NCI-H2196 treated with DMSO at 0.1 percent for 48 hours (cell line): Measurements from ENCODE around the gene SAMD9.
"Not testable (repeated sequence)": the region's sequence is repeated elsewhere in the genome, so short reads cannot be mapped to it uniquely, and the experiment has no call there.

Experiments
- DNase-seq: peaks from one replicate; lab custom pipeline; 2025; ENCODE audit not compliant: unreplicated experiment; lab: John Stamatoyannopoulos, UW

The SAMD9 gene

GRCh38 chr7:93117852-93118530 lies at the start of gene SAMD9:
Gene SAMD9, minus strand, starts transcription at chr7:93117979. Its CDS starts 11,882 bp downstream, at chr7:93106097.
- DNase-seq, result peak; percentile 69

DNA sequence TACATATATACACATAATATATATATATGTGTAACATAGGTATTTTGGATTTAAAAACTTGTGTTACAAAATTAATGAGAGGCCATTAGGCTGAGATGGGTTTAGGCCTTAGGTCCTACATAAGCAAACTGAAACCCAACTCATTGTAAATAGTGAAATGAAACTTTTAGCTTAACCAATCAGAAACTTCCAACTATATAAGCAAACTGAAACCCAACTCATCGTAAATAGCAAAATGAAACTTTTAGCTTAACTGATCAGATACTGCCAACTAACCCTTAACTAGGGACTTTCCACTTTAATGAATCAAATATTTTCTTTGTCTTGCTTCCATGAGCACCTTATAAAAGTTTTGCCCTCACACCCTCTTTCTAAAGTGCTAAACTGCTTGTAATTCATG lies 47.7 kb upstream of the SAMD9 start:
- no peak for DNase-seq

GRCh38 chr7:93164766-93165165 lies 47.0 kb upstream of the SAMD9 start:
- no peak for DNase-seq

DNA sequence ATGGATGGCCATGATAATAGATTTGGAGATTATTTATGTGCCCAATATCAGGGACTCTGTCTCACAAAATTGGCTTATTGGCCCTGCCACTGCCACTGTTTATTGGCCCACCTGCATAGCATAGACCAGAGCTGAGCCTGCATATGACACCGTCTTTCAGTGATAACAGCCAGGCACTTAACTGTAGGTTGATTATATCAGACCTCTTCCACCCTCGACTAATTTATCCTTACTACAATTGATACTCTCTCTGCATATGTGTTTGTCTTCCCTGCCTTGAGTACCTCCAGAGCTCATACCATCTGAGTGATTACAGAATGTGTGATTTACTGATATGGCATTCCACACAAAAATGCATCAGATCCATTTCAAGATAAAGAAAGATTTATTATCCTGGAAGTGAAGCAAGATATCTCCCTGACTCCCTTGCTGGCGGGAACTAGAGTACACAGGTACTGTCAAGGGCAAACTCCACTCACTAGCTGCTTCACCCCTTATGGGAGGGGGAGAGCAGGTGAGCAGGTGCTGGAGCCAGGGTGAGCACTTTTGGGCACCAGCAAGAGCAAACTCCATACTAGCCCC lies 43.5 kb upstream of the SAMD9 start:
- no peak for DNase-seq

GRCh38 chr7:93160410-93160809 lies 42.6 kb upstream of the SAMD9 start:
- DNase-seq, result no peak

DNA sequence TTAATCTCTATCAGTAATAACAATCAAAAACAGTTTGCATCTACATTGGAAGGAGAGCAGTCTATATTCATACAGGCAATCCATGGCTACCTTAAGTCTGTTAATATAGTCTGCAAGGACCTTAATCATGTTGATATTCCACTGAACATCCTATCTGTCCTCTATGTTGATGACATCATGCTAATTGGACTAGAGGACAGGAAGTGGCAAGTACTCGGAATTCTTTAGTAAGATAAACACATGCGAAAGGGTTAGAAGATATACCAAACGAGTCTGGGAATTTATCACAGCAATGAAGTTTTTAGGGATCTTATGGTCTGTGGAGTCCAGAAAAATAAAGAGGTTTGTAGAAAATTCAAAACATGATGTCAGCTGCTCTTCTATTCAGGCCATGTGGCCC lies 41.7 kb upstream of the SAMD9 start:
- DNase-seq, result no peak

DNA sequence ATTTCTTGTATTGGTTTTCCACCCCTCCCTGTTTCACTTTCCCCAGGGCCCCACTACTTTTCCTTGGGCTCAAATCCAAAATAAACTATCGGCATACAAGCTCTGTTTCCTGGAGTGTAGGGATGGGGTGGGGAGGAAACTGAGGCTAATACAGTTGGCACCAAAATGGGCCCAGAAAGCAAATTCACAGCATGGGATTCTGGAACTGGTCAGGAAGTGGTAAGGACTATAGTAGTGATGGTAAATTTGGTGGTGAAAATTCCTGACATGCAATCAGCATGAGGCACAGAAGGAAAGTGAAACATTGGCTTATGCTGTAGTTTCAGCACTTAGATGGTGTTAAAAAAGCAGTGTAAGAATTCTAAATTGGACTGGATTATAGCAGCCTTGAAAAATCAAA lies 39.1 kb upstream of the SAMD9 start:
- DNase-seq, result no peak

GRCh38 chr7:93150200-93150835 lies 32.5 kb upstream of the SAMD9 start:
- DNase-seq, result no peak

DNA sequence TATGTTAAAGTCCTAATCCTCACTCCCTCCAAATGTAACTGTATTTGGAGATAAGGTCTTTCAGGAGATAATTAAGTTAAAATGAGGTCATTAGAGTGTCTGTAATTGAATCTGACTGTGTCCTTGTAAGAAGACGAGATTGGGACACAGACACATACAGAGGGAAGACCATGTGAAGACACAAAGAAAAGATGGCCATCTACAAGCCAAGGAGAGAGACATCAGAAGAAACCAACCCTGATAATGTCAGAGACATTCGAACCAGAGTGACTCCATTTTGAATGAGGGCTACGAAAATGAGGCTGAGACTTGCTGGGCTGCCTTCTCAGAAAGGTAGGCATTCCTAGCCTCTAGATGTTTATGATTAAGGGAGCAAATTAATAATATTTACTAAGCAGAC lies 30.9 kb upstream of the SAMD9 start:
- DNase-seq, result no peak

- DNase-seq, result no peak
Measured at GRCh38 chr7:93148144-93148543, 30.4 kb upstream of the SAMD9 start, which contains the start of gene SAMD9L. Gene SAMD9L, minus strand, starts transcription at chr7:93148385. Its CDS starts 12,414 bp downstream, at chr7:93135971.

DNA sequence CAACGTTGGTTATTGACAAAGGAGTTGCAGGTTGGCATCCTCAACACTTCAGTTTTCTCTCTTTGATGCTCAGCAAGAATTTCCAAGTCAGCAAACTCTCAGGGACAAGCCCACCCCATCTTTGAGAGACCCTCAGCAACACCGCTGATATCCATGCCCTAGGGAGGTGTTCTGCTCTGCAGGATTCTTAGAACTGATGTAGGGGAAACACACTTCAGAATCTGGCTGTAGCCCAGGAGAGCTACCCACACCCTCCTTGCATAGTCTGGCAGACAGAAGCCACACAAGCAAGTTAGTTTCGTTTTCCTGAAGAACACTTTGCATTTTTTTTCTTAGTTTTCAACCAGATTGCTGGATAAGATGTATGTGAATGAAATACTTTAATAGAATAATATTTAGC lies 29.6 kb upstream of the SAMD9 start:
- no peak for DNase-seq

DNA sequence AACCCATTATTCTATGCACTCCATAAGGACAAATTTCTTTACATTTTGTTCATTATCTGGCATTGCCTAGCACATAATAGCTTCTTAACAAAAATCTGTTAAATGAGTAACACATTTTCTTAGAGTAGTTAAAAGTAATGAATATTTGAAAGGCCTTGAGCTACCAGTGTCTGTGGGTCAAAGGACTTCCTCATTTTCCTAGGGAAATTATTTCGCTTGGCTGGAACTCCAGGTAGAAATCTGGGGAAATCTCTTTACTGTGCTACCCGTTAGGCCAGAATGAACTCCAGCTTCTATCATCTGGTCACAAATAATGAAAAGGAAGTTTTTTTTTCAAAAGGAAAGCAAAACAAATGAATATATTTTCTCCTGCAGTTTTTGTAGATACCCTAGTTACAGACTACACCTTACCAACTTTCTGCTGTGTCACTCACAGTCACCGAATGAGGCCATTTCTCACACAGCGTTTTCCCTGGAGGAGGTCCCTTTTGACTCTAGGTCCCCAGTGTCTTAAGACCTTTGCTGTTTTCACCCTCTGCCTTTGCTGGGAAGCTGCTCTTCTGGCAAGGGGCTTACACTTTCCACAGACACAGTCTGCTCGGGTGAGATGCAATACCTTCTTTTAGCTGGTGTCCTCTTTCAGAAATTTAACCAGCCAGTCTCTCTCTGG lies 28.8 kb upstream of the SAMD9 start:
- no peak for DNase-seq

DNA sequence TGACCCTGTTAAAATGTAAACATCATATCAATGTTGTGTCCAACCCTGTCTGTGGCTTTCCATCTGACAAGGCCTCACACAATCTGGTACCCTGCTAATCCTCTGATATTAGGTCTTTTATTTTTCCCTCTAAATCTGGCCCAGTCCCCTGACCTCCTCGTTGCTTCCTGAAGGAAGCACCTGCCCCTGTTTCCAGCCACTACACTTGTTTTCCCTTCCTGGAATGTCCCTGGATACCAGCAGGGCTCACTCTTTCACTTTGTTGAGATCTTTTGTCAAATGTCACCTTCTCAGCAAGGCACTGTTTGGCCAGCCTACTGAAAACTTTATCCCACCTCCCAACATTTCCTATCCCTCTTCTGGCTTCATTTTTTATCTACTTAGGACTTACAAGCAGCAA lies 28.3 kb upstream of the SAMD9 start:
- no peak for DNase-seq

DNA sequence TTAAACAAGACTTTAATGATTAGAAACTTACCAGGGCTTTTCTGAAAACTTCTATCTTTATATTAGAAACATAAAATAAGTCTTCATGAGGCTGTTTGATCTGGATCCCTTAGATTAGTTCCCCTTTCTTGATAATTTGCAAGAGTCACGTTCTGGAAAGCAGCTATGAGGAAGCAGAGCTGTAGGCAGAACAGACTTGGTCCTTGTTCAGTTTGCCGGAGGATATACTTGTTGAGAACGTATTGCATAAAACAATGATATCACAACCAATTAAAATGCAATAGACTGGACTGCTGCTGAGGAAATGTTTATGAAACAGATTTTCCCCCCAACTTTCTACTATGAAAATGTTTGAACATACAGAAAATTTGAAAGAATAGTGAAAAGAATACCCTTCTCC lies 27.6 kb upstream of the SAMD9 start:
- no peak for DNase-seq

GRCh38 chr7:93142127-93142526 lies 24.3 kb upstream of the SAMD9 start:
- DNase-seq, result no peak

DNA sequence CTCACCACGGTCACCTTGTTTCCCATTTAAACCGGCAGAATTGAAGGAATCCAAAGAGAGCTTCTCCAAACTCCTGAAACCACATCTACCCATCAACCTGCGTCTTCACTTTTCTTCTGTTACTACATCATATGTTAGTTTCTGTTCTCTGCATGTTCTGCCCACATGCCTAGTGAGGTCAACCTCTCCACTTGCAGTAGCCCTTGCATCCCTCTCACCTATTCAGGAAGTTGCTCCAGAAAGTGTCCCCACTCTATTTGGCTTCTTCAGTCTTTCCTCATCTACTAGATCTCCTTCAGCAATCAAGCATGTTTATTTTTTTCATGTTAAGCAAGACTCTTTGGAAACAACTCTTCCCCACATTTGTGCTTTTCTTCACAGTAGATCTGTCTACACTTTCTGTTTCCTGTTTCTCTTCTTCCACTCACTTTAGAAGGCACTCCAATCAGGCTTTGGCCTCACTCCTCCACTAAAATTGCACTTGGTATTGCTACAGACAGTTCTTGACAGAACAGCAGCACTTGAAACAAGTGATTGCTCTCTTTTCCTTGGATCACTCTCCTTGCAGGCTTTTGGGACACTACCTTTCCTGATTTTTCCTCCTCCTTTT lies 22.9 kb upstream of the SAMD9 start:
- no peak for DNase-seq

- no peak for DNase-seq
Measured at GRCh38 chr7:93138576-93138975, 20.8 kb upstream of the SAMD9 start.

- no peak for DNase-seq
Measured at GRCh38 chr7:93133005-93133404, 15.2 kb upstream of the SAMD9 start.

GRCh38 chr7:93132216-93132615 lies 14.4 kb upstream of the SAMD9 start:
- DNase-seq, result no peak

DNA sequence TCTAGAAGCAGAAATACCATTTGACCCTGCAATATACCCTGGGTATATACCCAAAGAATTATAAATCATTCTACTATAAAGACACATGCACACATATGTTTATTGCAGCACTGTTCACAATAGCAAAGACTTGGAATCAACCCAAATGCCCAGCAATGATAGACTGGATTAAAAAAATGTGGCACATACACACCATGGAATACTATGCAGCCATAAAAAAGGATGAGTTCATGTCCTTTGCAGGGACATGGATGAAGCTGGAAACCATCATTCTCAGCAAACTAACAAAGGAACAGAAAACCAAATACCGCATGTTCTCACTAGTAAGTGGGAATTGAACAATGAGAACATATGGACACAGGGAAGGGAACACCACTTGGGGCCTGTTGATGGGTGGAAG lies 9.2 kb upstream of the SAMD9 start:
- DNase-seq, result not testable (repeated sequence)

- not testable (repeated sequence) for DNase-seq
Measured at GRCh38 chr7:93123532-93123931, 5.8 kb upstream of the SAMD9 start.
